CMK (cell line): ENCODE results near the gene MFAP4.

Experiments
- DNase-seq: peaks from one replicate; pipeline ENCODE4 v3.0.0-alpha.2; 2010; ENCODE audit warnings: low read depth

MFAP4 gene, protein sequence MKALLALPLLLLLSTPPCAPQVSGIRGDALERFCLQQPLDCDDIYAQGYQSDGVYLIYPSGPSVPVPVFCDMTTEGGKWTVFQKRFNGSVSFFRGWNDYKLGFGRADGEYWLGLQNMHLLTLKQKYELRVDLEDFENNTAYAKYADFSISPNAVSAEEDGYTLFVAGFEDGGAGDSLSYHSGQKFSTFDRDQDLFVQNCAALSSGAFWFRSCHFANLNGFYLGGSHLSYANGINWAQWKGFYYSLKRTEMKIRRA

DNA sequence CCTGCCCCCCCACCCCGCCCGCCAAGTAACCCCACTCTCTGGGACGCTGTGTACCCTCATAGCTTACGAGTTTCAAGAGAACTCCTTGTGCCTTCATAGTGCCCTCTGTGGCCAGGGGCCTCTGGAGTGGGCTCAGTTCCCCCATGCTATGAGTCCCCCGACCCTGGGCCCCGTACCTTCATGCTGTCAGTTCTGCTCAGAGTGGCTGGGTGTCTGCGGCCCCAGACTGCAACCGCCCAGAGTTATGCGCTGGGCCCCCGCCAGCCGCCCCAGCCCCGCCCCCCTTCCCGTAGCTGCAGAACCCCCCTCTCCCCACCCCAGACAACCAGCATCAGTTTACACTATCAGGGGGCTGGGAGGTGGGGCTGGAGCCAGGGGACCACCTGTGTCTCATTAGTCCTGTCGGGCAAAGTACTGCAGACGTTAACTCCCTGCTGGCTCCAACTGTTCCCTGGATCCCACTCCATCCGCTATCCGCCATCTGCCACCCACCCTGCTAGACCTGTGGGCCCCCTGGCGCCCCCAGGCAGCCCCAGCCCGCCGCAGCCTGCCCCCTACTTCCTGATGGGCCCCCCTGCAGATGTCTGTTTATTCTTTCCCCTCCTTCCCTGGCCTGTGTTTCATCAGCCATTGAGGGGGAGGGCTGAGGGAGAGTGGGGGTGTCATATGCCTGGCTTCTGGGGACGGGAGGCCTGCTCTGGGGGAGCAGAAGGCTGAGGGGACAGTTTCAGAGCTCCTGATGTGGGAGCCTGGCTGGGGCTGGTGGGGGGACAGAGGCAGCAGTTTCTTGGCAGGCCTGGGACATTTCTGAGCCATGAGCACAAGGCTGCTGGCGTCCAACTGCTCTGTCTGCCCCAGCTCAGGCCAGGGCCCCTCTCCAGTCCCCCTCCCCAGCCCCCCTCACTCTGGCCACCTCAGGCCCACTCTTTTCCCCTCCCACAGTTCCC lies at the start of gene MFAP4:
Gene MFAP4 (minus strand): TSS at position 217 of the 947 bp plus-strand sequence. CDS start 35 bp downstream, at position 182.
- no peak for DNase-seq

DNA sequence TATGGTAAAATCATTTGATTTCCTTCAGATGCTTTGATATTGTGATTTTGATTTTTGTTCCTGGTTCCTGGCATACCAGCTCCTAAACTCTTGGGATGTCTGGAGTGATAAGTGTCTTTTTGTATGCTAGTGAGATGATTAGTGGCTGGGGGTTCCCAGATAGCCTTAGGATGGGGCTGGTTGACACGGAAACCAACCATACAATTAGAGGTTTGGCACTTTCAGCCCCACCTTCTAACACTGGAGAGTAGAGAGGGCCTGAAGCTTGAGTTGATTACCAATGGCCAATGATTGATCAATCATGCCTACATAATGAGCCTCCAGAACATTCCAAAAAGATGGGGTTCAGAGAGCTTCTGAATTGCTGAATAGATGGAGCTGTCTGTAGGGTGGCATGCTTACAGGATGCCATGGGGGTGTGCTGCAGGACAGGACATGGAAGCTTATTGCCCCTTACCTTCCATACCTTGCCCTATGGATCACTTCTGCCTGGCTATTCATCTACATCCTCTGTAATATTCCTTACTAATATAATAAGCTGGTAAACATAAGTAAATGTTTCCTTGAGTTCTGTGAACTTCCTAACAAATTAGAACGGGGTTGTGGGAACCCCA lies 46.8 kb upstream of the MFAP4 start:
- no peak for DNase-seq

DNA sequence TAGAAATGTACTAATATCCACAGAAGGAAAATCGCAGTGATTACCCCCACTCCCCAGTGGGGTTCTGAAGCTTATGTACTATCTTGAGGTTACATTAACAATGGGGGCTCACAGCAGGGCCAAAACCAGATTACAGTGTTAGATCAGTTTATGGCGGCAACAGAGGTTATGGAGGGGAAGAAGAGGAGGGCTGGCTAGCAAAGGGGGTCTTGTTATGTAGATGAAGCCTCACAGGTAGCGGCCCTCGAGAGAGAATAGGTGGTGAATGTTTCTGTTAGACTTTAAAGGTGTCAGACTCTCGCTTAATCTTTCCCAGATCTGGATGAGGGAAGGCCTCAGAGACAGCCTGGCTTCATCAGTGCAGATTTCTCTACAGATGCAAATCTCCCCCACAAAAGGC lies 46.3 kb upstream of the MFAP4 start:
- no peak for DNase-seq

DNA sequence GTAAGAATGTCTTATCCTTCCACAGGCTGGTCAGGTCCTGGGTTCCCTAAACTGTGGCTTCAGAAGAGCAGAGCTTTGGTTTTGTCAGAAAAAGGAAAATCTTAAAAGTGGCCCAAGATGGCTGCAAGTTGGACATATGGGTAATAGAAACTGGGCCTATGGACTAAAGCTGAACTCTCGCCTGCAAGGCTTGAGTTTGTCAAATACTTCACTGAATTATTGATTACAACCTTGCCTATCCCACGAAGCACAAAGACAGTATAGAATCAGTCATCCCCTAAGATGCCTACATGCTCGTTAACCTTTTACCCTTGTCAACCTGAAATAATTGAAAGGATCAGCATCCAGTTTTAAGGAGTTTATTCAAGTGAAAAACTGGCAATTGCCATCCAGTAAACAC lies 44.7 kb upstream of the MFAP4 start:
- DNase-seq = no peak

DNA sequence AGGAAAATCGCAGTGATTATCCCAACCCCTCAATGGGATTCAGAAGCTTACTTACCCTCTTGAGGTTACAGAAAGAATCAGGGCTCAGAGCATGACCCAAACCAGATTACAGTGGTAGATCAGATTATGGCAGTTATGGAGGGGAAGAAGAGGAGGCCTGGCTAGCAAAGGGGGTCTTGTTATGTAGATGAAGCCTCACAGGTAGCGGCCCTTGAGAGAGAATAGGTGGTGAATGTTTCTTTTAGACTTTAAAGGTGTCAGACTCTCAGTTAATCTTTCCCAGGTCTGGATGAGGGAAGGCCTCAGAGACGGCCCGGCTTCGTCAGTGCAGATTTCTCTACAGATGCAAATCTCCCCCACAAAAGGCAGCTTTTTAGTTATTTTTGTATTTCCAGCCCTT lies 39.6 kb upstream of the MFAP4 start:
- no peak for DNase-seq

DNA sequence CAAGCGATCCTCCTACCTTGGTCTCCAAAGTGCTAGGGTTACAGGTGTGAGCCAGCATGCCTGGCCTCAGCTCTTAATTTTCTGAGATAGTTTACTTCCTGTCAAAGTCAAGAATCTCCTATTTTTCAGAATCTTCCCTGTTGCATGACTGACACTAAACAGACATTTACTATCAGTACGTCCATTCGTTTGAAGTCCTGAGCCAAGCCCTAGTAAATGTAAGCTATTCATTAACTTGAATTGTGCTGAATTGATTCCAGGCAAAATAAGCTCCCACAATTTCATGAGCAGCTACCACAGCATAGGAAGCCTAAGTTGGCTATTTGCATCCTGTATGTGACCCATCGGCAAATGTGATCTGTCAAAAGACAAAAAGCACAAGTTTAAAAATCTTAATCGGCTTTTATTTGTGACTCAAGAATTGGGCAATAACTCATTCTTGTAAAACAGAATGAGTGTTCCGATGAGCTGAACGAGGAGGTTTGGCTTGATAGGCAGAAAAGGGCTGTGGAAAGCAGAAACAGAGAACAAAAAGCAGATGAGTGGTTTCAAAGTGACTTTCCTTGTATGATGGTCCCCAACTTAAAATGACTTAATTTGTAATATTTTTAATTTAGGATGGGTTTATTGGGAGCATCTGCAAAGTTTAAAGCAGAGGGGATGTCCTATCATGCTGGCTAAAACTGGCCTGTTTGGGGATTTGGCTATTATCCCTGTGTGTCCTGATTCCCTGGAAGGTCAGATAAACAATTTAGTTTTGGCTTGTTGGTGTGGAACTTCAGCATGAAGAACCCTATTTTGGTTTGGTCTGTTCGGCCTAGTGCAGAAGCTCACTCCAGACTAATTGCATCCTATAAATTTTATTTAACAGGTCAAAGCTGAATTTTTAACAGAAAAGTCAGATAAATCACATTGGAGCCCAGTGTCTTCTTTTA lies 38.2 kb upstream of the MFAP4 start:
- no peak for DNase-seq

DNA sequence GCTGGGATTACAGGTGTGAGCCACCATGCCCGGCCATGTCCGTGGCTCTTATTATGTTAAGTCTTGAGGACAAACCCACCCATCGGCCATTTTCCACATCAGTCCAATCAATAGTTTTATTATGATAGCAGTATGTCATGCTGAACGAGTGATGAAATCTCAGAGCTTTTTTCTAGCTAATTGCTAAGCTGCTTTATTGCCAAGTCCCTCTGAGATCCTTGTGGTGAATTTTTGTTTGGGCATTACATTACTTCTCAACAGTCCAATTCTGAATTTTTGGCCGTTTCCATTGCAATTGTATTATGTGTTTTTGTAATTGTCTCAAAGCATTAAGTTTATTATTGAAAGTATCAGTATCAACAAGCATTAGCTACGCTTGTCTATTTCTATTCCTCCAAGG lies 34.9 kb upstream of the MFAP4 start:
- no peak for DNase-seq

DNA sequence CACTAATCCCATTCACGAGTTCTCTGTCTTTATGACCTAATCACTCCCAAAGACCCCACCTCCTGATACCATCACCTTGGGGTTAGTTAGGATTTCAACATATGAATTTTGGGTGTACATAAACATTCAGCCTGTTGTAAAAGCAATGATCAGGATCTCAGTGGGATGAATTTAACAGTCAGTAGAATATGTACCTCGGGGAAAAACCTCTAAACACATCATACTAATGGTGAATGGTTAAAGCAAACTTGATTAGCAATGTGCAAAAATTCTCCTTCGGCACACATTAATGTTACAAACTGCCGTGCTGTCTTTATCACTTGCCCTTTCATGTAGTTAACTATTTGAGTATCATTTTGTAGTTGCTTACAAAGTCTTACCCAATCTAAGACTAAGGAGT lies 34.2 kb upstream of the MFAP4 start:
- no peak for DNase-seq

DNA sequence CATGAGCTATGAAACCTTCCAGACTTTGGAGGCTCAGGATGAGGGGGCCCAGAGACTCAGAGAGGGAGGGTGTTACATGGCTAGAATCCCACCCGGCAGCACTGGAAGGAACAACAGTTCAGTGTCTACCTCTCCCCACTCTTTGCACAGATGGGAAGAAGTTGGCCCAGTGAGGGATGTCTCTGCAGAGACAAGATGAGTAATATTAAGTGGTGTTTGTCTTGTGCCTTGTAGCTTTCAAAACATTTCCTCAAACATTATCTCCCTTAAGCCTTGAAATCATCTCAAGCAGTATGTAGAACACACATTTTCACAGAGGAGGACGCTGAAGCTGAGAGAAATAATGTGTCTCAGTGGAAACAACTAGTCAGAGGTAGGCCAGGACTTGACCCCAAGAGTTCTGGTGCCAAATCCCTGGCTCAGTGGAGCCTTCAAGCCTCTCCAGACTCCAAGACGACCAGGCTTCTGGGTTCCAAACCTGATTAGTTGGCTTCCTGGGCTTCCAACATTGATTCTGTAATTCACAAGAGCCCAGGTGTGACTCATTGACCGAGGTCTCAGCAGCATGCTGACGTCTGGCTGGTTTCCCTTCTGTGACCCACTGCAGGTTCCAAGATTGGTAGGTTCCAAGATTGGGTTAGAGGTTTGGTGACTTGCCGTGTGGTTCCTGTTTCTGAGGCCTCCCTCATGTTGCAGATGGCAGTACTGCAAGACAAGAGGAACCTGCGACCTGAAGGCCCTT lies 31.4 kb upstream of the MFAP4 start:
- no peak for DNase-seq

DNA sequence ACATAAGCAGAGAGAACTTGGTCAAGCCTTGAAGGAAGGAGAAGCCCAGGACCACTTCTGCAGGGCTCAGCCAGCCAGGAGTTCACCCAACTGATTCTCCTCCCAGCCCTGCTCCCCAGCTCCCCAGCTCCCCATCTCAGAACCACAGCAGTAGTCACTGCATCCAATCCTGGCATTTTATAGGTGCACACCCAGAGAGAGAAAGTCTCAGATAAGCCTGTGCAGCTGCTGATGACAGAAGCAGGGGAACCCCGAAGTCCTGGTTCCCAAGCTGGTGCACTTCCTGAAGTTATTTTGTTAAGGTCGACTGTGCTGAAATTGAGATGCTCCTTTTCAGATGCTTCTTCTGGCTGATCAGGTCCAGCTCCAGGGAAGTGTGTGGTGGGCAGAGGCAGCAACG lies 30.6 kb upstream of the MFAP4 start:
- no peak for DNase-seq

DNA sequence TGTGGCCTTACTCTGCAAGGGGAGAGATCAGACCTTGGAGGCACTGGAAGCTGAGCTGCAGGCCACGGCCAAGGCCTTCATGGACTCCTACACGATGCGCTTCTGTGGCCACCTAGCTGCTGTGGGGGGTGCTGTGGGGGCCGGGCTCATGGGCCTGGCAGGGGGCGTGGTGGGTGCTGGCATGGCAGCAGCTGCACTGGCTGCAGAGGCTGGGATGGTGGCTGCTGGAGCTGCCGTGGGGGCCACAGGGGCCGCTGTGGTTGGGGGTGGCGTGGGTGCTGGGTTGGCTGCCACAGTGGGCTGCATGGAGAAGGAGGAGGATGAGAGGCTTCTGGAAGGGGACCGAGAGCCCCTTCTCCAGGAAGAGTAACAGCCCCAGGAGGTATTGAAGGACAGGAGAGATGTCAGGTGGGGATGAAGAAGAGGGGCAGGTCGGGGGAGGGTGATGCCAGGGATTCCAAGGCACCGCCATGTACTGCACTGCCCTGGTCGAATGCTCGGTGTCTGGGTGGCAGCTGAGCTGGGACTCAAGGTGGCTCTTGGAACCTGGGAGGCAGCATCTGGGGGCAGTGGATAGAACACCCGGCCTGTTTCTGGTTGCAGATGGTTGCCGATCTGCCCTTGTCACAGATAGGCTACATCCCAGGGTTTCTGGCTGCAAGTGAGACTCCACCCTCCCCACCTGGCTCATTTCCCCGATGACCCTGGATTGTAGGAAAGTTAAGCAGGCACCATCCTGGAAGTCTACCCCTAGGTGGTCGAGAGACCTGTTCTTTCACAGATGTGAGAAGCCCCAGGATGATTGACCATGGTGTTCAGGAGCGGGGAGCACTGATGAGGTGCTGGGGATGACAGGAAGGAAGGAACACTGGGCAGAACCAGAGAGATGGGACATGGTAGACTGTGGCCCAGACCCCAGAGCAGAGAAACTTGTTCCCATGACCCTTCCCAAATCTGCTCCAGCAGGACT lies 29.1 kb upstream of the MFAP4 start:
- no peak for DNase-seq

DNA sequence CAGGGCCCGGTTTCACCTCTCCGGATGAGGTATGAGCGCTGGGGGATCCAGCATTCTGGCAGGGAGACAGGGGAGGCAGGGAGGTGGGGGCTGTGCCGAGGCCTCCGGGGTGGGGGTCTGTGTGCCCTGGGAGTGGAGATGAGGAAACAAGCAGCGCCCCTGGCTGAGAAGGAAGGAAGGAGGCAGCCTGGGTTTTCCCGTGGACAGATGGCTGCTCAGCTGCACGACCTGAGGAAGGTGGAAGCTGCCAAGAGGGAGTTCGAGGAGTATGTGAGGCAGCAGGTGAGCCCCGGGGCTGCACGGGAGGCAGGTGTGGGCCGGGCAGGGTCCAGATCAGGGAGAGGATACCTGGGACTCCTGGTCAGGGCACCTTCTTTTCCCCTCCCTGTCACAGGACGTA lies 28.3 kb upstream of the MFAP4 start:
- DNase-seq = no peak

DNA sequence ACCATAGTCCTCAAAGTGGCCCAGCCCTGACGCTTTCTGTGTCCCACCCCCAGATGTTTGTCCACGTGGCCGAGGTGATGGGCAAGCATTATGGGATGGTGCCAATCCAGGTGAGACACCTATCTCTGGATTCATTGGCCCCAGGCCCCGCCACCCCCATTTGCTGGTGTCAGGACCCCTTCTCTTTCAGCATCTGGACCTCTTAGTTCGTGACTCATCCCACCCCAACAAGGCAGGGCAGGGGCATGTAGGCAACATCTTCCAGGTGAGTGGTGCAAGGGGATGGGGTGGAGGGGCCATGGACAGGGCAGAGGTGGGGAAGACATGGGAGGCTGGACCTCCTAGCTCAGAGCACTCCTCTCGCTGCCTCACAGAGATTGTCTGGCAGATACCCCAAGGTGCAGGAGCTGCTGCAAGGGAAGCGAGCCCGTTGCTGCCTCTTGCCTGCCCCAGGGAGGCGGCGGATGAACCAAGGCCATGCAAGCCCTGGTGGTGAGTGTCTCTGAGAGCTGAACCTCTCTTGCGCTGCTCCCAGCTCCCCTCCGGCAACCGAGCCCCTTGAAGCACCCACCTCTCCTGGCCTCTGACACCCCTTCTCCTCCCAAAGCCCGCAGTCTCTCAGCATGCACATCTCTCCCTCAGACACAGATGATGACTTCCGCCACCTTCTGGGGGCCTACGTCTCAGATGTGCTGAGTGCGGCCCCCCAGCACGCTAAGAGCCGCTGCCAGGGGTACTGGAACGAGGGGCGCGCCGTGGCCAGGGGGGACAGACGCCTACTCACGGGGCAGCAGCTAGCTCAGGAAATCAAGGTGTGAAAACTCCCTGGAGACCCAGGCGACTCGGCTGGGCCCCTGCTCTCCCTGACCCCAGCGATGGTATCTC lies 27.6 kb upstream of the MFAP4 start:
- no peak for DNase-seq

DNA sequence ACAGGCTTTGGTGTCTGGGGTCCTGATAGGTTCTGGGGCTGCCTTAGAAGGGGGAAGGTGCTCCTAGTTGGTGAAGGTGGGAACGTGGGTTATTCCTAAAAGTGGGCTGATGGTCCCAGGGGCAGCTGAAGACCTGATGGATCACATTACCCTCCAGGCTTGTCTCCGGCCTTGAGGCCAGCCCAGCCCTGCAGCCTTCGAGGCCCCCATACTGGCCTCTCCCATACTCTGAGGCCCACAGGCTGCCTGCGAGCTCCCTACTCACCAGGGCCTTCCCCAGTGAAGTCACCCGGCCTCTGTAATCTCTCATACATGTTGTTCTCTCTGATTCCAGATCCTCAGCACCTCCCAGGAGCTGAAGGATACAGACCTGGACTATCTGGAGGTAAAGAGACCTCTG lies 26.8 kb upstream of the MFAP4 start:
- no peak for DNase-seq

DNA sequence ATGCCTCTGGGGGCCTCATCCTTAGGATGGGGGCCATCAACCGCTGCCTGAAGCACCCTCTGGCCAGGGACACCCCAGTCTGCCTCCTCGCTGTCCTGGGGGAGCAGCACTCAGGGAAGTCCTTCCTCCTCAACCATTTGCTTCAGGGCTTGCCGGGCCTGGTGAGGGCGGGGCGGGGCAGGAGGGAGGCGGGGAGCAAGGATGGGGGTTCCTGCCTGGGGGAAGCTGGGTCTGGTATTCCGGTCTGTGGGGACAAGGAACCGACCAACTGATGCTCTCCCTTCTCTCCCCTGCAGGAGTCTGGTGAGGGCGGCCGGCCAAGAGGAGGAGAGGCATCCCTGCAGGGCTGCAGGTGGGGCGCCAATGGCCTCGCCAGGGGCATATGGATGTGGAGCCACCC lies 26.0 kb upstream of the MFAP4 start:
- DNase-seq = no peak

DNA sequence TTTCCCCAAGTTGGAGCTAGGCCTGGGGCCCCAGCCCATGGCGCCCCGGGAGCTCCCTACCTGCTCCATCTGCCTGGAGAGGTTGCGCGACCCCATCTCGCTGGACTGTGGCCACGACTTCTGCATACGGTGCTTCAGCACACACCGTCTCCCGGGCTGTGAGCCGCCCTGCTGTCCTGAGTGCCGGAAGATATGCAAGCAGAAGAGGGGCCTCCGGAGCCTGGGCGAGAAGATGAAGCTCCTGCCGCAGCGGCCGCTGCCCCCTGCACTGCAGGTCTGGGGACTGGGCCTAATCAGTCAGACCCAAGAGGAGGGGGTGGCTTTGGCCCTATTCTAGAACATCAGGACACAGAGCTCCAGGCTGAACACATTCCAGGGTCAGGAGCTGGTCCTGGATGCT lies 25.5 kb upstream of the MFAP4 start:
- no peak for DNase-seq

DNA sequence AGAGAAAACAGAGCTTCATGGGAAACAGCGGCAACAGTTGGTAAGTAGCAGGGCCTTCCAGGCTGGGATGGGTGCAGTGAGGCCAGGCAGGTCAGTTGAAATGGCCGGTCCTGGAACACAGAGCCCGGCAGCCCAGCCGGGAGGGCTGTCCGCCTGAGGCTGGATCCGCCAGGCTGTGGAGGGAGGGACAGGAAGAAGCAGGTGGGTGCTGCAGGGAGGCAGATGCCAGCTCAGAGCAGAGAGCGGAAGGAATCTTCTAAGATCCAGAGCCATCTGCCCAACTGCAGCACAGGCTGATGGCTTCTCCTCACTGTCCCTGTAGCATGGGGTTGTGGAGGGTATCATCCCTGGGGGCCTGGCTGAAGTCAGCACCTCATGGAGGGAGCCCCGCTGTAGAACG lies 24.6 kb upstream of the MFAP4 start:
- DNase-seq = no peak

DNA sequence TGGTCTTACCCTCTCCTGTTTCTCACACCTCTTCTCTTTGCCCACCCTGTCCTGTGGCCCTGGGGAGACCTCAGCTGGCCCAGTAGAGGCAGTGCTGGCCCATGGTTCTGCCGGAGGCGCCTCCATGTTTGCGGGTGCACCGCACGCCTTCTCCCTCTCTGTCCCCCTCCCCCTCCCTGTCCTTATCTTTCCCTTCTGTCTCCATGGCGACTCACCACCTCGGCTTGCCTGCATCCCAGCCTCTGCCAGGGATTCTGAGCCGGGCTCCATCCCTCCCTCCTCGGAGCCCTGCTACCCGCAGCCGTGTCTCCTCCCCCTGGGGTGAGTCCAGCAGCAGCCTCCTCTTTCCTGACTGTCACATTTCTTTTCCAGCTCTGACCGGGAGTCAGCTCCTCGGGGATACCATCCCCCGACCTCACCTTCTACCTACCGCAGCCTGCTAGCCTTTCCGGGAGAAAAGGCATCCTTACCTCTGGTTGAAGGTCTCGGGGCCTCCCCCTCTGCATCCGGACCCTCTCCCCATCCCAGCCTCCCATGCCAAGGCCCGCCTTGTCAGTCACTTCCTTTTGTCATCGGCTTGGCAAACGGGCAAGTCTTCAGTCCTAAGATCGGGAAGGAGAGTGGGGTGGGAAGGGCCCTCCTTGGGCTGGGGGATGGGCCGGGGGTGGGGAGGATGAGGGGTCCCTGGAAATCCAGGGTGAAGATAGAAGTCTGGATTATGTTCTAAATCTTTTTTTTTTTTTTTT lies 24.1 kb upstream of the MFAP4 start, which contains the start of gene RNF112:
Gene RNF112 (plus strand): TSS at position 358 of the 746 bp plus-strand sequence. CDS start 177 bp downstream, at position 535.
- no peak for DNase-seq
